GM21737 (cell line): ENCODE measurements around the gene GUCY2D.
"Not testable (repeated sequence)": the region's sequence is repeated elsewhere in the genome, so short reads cannot be mapped to it uniquely, and the experiment has no call there.

ENCODE experiments used
- ATAC-seq: cut with Tn5 transposase; IDR thresholded peaks from one replicate; pipeline ENCODE4 v1.9.1; 2021; ENCODE audit warnings: mild to moderate bottlenecking, moderate library complexity; ENCODE audit not compliant: unreplicated experiment

Gene GUCY2D

DNA sequence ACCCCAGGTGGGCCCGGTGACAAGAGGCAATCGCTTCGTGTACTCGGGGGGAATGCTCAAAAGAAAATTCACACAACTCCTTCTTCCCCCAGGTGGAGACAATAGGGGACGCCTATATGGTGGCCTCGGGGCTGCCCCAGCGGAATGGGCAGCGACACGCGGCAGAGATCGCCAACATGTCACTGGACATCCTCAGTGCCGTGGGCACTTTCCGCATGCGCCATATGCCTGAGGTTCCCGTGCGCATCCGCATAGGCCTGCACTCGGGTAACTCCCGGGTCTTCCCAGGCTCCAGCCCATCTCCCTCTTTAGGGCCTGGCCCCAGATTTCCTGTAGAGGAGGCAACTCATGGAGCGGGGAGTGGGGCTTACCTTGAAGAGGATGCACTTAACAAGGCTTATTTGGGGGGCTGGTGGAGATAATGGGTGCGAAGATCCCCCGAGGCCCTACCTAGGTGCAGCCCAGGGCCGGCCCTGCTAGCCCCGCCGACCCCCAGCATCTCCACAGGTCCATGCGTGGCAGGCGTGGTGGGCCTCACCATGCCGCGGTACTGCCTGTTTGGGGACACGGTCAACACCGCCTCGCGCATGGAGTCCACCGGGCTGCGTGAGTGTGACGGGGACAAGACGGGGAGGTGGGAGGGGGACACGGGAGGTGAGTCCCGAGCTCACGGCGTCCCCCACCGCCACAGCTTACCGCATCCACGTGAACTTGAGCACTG, 13.0 kb downstream of the GUCY2D start:
- ATAC-seq, result no peak

DNA sequence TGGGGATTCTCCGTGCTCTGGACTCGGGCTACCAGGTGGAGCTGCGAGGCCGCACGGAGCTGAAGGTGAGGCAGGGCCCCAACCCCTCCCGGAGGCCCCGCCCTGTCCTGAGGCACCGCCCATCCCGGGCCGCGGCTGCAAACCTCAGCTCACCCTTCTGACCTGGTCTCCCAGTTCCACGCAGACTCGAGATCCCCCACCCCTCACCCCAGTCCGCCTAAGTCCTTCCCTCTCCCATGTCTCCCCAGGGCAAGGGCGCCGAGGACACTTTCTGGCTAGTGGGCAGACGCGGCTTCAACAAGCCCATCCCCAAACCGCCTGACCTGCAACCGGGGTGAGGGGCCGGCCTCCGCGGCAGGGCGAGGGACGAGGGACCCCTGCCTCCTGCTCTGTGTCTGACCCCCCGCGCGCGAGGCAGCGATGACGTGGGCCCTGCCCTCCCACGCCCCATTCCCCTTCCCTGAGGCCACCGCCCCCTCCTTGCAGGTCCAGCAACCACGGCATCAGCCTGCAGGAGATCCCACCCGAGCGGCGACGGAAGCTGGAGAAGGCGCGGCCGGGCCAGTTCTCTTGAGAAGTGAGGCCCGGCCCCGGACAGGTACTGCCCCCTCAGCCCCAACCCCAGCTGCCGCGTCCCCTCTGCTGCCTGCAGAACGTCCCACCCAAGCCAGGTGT, 13.7 kb downstream of the GUCY2D start:
- ATAC-seq, result no peak

DNA sequence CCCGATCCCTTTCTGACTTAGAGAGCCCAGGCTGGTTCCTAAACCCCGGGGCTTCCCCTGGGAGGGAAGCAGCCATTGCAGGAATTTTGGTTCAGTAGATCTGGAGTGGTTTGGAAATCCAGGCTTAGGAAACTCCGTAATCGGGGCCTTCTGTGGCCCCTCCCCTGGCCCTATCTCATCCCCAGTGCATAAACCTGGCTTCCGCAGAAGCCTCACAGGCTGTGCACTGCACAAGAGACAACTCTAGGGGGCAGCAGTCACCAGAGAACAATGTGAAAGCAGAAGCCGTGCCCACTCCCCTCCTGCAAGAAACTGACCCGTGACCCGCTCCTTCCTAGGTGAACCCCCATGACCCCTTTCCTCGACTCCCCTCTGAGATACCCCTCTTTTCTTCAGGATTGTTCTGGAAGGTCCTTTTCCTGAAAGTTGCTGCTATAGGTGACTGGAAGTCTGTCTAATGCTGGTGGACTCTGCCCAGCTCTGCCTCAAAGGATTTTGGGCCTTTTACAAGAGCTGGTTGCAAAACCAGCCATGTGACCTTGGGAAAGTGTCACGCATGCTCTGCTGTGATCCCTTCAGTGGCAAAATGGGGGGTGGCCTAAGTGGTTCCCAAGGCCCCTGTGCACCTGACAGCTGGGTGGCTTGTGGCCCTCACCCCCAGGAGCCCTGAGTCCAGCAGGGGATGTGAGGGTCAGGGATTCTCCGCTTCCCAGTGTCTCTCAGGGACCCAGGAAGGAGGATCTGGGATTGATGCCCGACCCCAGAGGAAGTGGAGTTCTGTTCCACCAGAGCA, 14.4 kb downstream of the GUCY2D start:
- ATAC-seq, result no peak

DNA sequence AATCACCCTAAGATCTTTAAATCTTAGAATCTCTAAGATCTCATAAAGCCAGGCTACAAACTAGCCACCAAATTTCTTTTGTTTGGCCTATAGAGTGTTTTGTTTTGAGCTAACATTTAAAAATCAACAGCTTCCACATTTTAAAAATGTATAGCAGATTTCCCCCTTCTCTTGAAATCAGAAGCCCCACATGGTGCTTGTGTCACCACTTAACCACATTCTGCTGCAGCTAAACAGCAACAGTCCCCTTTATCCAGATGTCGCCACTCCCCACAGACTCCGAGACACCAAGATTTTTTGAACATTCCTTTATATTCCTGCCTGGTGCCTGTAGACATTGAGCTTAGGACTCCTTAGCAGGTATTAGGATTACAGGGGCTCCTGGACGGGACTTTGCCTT, 16.0 kb downstream of the GUCY2D start:
- no peak for ATAC-seq

DNA sequence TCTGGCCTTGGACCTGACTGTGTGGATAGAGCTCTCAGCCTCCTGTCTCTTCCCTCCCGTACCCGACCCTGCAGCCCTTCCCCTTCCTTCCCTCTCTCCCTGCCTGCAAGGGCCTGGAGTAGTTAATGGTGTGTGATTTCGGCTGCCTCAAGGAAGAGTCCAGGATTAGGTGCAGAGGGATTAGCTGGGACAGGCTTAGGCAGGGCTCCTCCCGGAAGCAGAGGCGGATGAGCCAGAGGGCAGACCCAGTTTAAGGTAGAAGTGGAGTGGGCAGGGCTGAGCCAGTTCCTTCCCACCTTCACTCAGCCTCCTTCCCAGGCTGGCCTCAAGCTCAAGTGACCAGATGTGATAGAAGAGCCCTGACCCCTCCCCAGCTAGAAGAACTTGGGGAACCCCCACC, 16.8 kb downstream of the GUCY2D start:
- no peak for ATAC-seq

DNA sequence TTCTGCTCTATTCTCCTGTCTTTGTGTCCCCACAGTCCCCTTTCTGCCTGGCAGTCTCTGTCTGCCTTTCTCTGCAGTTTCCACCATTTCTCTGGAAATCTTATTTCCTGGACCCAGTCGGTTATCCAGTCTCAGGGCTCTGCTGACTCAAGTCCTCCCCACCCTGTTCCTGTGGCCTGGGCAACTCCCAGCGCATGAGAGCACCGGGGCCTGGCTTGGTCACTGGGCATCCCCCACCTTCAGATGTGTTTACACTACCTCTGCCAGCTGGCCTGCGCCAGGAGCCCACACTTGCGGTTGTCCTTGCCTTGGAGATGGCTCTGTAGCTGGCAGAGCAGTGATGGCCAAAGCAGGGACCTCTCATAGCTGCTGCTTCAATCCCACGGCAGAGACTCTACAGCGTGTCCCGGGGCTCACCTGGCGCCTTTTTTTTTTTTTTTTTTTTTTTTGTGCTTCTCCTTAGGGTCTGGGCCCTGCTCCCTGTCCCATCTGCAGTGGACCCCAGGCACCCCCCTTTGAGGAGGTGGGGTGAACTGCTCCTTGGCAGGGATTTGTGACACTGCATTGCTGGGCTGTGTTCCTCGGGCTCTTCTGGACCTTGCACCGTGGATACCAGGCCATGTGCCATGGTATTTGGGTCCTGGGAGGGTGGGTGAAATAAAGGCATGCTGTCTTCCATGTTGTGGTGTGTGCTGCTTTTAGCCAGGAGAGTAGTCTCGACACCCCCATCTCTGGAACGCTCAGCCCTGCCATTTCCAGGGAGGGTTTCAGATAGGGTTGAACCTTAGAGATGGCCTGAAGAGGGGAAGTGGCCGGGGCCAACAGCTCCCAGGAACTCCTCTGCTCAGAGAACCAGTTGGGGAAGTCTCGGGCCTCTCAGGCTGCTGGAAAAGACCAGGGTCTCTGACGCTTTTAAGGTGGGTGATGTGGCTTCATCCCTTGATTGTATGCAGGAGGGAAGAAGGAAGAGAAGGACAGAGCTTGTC, 17.5 kb downstream of the GUCY2D start:
- no peak for ATAC-seq

DNA sequence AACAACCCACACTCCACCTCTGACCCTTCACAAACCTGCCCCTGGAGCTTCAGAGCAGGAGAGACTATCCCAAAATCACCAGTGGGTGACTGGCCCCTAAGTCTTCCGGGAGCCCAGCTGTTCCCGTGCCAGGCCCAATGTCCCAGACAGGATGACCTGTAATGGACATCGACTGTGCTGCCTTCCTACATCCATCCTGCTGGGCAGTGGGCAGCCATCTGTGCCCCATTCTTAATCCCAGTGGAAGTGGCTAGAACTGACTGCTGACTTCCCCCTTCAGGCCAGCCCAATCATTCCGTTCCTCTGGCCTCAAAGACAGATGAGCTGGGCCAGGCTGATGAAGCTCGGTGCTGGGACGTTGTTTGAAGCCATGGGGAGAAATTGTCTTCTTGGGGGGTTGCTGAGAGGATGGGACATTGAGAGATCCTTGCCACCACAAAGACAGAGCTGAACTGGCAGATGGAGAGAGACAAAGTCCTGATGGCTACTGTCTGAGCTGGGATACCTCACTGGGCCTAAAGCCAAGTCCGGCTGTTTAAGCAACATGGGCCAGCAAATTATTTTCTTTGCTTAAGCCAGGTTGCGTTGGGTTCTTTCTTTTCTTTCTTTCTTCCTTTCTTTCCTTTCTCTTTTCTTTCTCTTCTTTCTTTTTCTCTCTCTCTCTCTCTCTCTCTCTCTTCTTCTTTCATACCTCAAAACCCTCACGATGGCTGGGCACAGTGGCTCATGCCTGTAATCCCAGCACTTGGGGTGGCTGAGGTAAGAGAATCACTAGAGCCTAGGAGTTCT, 18.6 kb downstream of the GUCY2D start:
- no peak for ATAC-seq

DNA sequence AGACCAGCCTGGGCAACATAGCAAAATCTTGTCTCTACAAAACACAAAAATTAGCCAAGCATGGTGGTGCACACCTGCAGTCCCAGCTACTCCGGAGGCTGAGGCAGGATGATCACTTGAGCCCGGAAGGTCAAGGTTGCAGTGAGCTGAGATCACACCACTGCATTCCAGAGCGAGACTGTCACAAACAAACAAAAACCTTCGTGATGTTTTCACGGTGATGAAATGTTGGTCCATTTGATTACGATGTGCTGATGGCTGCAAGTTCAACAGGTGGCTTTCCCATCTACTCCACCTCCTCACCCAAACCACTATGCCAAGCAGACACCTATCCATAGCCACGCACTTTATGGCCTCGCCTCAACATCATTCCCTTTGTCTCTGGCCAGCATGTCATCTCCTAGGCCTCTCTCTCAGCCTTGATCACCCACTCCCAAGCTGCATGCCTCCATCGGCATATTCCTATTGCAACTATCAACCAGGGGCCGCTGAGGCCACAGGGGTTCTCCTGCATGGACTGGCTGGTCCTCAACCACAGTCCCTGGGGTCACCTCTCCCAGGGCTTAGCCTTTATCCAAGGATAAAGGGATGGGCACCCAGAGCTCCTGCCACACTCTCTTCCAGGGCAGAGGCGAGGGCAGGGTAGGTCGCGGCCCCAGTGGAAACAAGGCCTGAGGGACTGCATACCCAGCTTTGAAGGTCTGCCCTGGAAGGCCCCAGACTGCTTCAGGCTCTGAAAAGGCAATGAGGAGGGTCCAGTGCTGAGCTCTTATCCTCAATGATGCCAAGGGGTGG, 19.3 kb downstream of the GUCY2D start:
- ATAC-seq, result no peak

DNA sequence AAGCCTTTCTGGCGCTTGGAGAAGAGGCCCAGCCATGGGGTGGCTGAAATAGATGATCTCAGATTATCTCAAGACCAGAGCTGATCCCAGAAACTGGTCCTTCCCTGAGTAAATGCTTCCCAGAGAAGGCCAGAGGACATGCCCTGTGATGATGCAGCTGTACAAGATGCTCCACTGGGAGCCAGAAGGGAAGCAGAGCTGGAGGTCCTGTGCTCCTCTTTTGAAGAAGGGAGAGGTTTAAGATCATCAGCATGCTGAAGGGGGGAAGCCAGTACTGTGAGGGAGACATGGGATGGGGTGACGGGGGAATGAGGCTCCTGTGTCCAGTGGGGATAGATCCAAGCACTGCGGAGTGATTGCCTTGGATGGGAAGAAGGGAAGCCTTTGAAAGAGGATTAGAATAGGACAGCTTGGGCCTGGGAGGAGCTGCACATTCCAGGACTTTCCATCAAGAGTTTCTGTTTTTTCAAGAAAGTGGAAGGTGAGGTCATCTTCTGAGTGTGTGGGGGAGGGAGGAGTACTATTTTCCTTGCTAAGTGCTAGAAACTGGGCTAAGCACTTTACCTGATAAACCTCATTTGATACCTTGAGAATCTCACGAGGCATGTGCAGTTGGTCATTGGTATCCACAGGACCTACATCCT, 20.1 kb downstream of the GUCY2D start:
- ATAC-seq, result no peak

DNA sequence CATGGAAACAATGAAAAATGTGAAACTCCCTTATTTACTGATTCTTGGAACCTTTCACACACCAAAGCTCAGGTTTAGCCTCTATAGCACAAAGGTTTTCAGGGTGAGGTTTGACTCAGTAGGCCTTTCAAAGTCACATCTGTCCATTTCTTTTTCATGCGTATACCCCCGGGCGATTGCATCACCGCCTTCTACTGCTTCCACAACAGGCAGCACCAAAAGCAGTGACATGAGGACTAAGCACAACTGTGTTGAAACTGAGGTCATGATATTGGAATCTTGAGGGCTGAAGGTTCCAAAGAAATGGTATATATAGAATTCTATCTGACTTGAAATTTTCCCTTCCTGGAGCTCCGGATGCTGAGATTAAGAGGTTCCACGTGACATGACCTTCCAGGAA, 21.7 kb downstream of the GUCY2D start:
- ATAC-seq, result not testable (repeated sequence)

DNA sequence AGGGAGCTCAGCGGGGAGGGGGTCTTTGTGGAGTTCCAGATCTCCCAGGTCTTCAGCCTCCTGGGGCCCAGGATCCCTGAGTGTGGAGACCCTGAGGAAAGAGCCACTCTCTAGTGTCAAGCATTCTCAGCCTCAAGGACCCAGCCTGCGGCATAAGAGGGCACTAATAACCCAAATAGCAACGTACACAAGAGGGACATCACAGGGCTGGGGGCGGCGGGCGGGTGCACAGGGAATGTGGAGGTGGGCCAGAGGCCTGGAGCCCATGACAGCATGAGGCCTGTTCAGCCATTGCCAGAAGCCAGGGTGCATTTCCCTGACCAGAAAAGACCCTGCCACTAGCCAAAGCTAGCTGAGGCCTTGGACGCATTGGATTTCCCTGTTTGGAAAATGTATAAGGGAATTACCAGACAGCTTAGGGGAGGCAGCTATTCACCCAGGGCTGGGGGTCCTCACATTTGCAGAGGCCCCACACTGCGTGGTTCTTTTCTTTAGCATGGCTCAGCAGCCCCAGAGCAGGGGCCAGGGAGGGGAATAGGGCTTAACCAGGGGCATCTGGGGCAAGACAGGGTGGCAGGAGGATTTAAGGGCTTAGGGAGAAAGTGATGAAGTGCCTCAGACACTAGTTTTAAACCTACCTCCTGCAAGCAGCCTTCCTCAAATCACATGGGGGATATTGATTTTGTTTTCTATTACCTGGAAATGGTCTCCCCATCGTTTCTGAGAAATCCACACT, 22.9 kb downstream of the GUCY2D start:
- ATAC-seq, result no peak

DNA sequence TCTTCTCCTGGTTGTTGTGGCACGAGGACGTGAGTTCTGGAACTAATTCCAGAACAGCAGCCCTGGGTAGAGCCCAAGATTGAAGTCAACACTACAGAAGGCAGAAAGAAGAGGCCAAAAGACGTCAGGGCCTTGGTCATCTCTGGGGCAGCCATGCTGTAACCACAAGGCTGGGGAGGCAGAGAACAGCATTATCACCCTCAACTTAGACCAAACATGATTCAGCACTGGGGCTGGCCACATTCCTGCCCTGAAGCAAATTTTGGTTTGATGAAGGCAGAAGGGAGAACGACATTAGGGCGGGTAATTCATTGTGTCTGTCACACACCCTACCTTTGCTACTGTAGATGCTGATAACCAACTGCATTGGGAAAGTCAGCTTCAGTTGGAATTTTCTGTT, 26.7 kb downstream of the GUCY2D start:
- ATAC-seq, result no peak

DNA sequence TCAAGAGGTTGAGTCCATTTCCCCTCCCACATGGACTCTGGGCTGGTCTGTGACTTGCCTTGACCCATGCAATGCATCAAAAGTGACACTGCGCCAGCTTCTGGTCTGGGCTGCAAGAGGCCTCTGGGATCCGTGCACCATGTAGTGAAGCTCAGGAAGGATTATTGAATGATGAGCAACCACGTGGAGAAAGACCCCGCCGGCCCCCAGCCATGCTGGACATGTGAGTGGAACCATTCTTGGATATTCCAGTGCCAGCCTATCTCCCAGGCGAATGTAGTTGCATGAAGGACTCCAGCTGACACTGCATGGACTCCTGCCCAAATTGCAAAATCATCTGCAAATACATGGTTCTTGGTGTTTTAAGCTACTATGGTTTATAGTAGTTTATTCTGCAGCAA, 28.8 kb downstream of the GUCY2D start:
- no peak for ATAC-seq

DNA sequence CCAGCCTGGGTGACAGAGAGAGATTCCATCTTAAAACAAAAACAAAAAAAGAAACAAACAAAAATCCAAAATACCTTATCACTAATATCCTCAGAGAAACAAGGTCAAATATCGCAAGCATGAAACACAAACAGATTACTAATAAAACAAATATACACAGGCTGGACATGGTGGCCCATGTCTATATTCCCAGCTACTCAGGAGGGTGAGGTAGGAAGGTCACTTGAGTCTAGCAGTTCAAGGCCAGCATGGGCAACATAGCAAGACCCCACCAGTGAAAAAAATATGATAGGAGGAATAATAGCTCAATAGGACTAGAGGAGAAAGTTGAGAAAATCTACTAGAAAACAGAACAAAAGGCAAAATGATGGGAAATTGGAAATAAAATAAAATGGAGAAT, 29.5 kb downstream of the GUCY2D start:
- no peak for ATAC-seq

DNA sequence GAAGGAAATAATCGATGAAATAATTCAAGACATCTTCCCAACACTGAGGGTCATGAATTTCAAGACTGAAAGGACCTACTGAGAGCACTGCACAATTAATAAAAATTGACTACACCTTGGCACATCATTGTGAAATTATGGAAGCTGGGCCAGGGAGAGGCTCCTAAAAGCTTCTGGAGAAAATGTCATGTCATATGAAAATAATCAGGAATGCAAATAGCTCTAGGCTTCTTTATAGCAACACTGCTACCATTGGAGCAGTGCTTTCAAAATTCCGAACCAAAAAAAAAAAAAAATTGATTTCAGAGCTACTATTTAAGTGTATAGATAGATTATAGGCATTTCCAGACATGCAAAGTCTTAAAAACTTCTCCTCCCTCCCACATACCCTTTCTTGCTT, 30.0 kb downstream of the GUCY2D start:
- no peak for ATAC-seq

DNA sequence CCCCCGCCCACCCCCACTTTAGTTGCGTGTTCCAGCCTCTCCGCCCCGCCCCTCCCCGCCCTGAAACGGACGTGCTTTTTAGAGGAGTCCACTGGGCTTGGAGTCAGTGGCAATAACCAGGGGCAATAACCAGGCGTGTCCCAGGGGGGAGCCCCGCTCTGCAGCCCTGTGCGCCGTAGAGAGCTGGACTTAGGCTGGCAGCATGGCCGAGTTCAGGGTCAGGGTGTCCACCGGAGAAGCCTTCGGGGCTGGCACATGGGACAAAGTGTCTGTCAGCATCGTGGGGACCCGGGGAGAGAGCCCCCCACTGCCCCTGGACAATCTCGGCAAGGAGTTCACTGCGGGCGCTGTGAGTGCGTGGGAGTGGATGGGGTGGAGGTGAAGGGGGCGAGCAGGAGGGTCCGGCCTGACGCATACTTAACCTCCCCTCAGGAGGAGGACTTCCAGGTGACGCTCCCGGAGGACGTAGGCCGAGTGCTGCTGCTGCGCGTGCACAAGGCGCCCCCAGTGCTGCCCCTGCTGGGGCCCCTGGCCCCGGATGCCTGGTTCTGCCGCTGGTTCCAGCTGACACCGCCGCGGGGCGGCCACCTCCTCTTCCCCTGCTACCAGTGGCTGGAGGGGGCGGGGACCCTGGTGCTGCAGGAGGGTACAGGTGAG, 36.7 kb downstream of the GUCY2D start, which contains the start of gene ALOX15B:
Gene ALOX15B (plus strand): TSS at position 106 of the 657 bp plus-strand sequence. CDS start 97 bp downstream, at position 203.
- no peak for ATAC-seq

DNA sequence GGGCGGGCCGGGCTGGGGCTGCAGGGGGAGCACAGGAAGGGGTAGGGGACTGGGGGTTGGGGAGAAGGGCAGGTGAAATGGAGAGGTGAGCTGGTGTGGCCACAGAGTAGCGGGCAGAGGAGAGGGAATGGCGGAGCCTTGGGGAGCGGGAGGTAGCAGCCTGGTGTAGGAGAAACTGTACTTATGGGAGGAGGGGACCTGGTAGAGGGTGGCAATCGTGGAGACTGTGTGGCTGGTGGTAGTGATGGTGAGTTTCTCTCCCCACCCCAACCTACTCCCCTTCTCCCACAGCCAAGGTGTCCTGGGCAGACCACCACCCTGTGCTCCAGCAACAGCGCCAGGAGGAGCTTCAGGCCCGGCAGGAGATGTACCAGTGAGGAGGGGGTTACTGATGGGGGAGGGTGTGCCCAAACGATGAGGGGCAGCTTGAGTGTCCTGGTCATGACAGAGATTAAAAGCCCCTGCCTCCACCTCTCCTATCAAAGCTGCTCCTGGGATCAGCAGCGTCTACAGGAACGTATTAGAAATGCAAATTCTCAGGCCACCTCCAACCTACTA, 37.3 kb downstream of the GUCY2D start:
- no peak for ATAC-seq
